ENCODE measurements around the gene HDAC9. TPM values are rescaled to one million over a fixed set of nuclear protein-coding genes. Genes with fewer than 3 reads are reported as not detected.

Gene HDAC9
- total RNA-seq, 1 experiment from 2014 or later, result 14.7 TPM

DNA sequence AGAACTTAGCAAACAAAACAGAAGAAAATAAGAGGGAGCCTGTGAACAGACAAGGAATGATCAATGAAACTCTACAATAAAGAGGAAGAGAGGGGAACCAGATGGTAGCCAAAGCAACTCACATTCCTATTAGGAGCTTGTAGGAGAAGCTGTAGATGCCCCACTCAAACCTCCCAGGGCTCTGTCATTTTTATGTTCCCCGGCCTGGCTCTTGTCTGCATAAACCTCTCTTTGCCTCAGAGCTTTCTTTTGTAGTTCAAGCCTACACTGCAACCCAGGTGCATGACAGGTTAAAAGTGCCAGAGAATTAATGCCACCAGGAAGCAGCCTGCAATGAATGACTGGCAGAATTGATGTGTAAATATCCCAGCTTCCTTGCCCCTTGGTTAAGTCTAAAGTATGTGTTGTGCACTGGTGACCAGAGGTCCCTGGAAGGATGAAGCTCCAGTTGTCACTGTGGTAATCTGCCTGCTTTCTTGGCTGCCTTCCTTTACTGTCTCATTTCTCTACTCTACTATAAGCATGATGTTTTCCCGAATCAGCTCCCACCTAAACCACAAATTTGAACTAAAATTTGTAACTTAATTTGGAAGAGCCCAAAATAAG, 40.4 kb downstream of the HDAC9 start:
- no peaks in the 10 kb centered on the region; the same call in 1 of the 2 replicates for H3K4me1 ChIP-seq (replicated peaks; ENCODE audit: insufficient read depth)
- ChIA-PET POLR2A (ENCODE audit: unreplicated experiment) (interaction anchor here (0.7 kb wide), 1 partner anchor 1644 kb away, joined by 19 read pairs; no protein-coding TSS in a partner anchor), CTCF (interaction anchor here (0.5 kb wide), 1 partner anchor 36 kb away, joined by 8 read pairs; no protein-coding TSS in a partner anchor)
- H4K20me1 ChIP-seq (ENCODE audit: insufficient read depth), result no peaks in the 10 kb centered on the region
- no TSS peak for BruUV-seq (replicated peaks)
- no peaks in the 10 kb centered on the region for H3F3A ChIP-seq (ENCODE audit: insufficient read depth, low read depth)
- no peak overlapping the region for H3K27ac ChIP-seq
- no peaks in the 10 kb centered on the region for H3K36me3 ChIP-seq (ENCODE audit: low read depth)
- intact Hi-C loops (cut with micrococcal nuclease; ENCODE audit: unreplicated experiment), result no loop called here
- H3K4me2 ChIP-seq, result no peak overlapping the region
- H3K4me3 ChIP-seq, result no peak overlapping the region
- no peak overlapping the region for H2AFZ ChIP-seq
- no peaks in the 10 kb centered on the region for H3K9me3 ChIP-seq (ENCODE audit: insufficient read depth, low read depth)
- DNase-seq, result no peak
- no peaks in the 10 kb centered on the region for H3K9me2 ChIP-seq (ENCODE audit: insufficient read depth)
- no peaks in the 10 kb centered on the region for H3K27me3 ChIP-seq (ENCODE audit: insufficient read depth, low read depth)
- no peak for TF ChIP-seq EZH2 (IDR thresholded peaks at IDR 0.05; ENCODE audit: low read depth)
- TF ChIP-seq, protein P1, sequence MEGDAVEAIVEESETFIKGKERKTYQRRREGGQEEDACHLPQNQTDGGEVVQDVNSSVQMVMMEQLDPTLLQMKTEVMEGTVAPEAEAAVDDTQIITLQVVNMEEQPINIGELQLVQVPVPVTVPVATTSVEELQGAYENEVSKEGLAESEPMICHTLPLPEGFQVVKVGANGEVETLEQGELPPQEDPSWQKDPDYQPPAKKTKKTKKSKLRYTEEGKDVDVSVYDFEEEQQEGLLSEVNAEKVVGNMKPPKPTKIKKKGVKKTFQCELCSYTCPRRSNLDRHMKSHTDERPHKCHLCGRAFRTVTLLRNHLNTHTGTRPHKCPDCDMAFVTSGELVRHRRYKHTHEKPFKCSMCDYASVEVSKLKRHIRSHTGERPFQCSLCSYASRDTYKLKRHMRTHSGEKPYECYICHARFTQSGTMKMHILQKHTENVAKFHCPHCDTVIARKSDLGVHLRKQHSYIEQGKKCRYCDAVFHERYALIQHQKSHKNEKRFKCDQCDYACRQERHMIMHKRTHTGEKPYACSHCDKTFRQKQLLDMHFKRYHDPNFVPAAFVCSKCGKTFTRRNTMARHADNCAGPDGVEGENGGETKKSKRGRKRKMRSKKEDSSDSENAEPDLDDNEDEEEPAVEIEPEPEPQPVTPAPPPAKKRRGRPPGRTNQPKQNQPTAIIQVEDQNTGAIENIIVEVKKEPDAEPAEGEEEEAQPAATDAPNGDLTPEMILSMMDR (conservative IDR thresholded peaks at IDR 0.05), result no peak
- no peaks in the 10 kb centered on the region for H3K79me2 ChIP-seq (ENCODE audit: low read depth)

DNA sequence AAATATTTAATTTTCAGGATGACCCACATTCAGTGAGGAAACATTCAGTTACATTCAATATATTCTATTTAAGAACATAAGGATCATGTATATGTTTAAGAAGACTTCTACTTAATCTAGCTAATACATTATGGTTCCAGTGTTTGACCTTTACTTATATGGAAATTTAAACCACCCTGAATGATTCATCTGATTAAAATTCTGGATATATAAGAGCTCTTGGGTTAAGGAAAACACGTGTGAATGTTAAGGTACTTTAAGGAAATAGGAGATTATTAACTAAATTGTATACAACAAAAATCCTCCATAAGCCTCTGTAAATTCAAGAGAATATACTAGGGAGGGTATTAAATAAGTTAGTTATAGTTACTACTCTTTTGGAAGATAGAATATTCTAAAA, 40.9 kb downstream of the HDAC9 start:
- H3K4me2 ChIP-seq, result no peak overlapping the region
- no peaks in the 10 kb centered on the region; the same call in 1 of the 2 replicates for H3K4me1 ChIP-seq (replicated peaks; ENCODE audit: insufficient read depth)
- no peaks in the 10 kb centered on the region for H3K36me3 ChIP-seq (ENCODE audit: low read depth)
- TF ChIP-seq, protein P1 (conservative IDR thresholded peaks at IDR 0.05), result no peak
- TF ChIP-seq EZH2 (IDR thresholded peaks at IDR 0.05; ENCODE audit: low read depth), result no peak
- H3K27ac ChIP-seq, result no peak overlapping the region
- H3K79me2 ChIP-seq (ENCODE audit: low read depth), result no peaks in the 10 kb centered on the region
- intact Hi-C loops (cut with micrococcal nuclease; ENCODE audit: unreplicated experiment), result no loop called here
- no peak for DNase-seq
- H3F3A ChIP-seq (ENCODE audit: insufficient read depth, low read depth), result no peaks in the 10 kb centered on the region
- no peaks in the 10 kb centered on the region for H3K9me3 ChIP-seq (ENCODE audit: insufficient read depth, low read depth)
- no peaks in the 10 kb centered on the region for H4K20me1 ChIP-seq (ENCODE audit: insufficient read depth)
- H2AFZ ChIP-seq, result no peak overlapping the region
- CTCF ChIA-PET, result interaction anchor here (0.5 kb wide), 1 partner anchor 36 kb away, joined by 8 read pairs; no protein-coding TSS in a partner anchor
- no peak overlapping the region for H3K4me3 ChIP-seq
- no peaks in the 10 kb centered on the region for H3K9me2 ChIP-seq (ENCODE audit: insufficient read depth)
- POLR2A ChIA-PET (ENCODE audit: unreplicated experiment), result no interaction called here
- no TSS peak for BruUV-seq (replicated peaks)
- no peaks in the 10 kb centered on the region for H3K27me3 ChIP-seq (ENCODE audit: insufficient read depth, low read depth)

DNA sequence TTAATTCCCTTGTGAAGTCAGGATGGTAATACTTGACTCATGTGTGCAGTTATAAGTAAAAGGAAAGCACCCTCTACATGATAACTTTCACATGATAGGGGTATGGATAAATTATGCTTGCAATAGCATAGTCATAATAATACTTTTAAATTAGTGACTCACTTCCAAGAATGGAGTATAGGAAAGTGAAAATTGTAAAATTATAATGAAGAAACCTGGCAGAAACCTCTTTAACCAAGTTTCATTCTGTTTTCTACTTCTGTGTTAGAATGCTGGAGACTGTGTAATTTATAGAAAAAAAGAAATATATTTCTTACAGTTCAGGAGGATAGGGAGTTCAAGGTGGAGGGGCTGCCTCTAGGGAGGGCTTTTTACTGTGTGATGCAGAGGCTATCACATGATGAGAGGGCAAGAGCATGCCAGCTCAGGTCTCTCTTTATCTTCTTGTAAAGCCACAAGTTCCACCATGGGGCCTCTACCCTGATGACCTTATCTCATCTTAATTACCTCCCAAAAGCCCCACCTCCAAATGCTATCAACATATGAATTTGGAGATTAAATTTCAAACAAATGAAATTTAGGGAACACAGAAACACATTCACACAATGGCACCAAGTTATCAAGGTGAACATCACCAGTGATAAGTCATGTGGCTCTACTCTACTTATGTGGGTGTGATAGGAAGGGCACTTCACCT, 43.2 kb downstream of the HDAC9 start:
- no peaks in the 10 kb centered on the region for H3K9me2 ChIP-seq (ENCODE audit: insufficient read depth)
- no peak overlapping the region for H3K27ac ChIP-seq
- H3F3A ChIP-seq (ENCODE audit: insufficient read depth, low read depth), result no peaks in the 10 kb centered on the region
- CTCF ChIA-PET, result no interaction called here
- H3K4me1 ChIP-seq (replicated peaks; ENCODE audit: insufficient read depth), result no peaks in the 10 kb centered on the region; the same call in 1 of the 2 replicates
- H3K36me3 ChIP-seq (ENCODE audit: low read depth), result no peaks in the 10 kb centered on the region
- no peak overlapping the region for H2AFZ ChIP-seq
- H3K27me3 ChIP-seq (ENCODE audit: insufficient read depth, low read depth), result no peaks in the 10 kb centered on the region
- no peak for DNase-seq
- H3K4me2 ChIP-seq, result no peak overlapping the region
- BruUV-seq (replicated peaks), result no TSS peak
- H3K4me3 ChIP-seq, result no peak overlapping the region
- TF ChIP-seq, protein P1 (conservative IDR thresholded peaks at IDR 0.05), result no peak
- TF ChIP-seq EZH2 (IDR thresholded peaks at IDR 0.05; ENCODE audit: low read depth), result no peak
- POLR2A ChIA-PET (ENCODE audit: unreplicated experiment), result no interaction called here
- intact Hi-C loops (cut with micrococcal nuclease; ENCODE audit: unreplicated experiment), result no loop called here
- H3K79me2 ChIP-seq (ENCODE audit: low read depth), result no peaks in the 10 kb centered on the region
- no peaks in the 10 kb centered on the region for H3K9me3 ChIP-seq (ENCODE audit: insufficient read depth, low read depth)
- H4K20me1 ChIP-seq (ENCODE audit: insufficient read depth), result no peaks in the 10 kb centered on the region

Data from PC-9 (cell line).